GOT3 (cell line): ENCODE measurements around the gene PRR29.

Source experiments
- DNase-seq: peaks from one replicate; lab custom pipeline; 2025; ENCODE audit warnings: mixed read lengths; lab: John Stamatoyannopoulos, UW

Gene PRR29

DNA sequence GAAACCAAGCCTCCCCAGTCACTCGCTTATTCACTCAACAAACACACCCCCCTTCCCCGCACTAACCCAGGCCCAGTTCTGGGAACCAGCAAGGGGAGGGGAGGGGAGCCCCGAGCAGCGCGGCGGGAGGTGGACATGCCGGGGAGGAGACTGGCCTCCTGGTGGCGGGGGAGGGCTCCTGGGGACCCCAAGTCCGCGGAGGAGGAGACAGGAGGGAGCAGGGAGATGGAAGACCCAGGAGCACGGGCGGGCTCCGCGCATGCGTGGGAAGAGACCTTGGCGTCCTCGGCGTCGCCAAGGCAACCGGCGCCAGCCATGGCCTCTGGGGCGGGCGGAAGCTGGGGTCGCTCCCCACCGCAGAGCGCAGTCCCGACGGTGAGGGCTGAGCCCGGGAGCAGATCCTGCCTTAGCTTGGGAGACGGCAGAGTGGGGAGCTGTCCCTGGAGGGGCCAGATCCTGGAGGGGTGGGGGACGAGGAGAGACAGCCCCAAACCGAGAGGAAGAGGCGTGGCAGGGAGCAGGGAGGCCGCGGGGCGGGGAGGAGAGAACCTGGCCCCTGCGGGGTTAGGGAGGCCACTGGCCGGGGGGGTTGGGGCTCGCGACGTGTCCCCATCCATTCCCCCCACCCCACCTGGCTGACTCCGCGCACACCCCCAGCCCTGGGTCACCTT lies at the start of gene PRR29:
Gene PRR29, plus strand, starts transcription at position 302 of the 671 bp plus-strand sequence. Its CDS starts 14 bp downstream, at position 316.
- no peak for DNase-seq

DNA sequence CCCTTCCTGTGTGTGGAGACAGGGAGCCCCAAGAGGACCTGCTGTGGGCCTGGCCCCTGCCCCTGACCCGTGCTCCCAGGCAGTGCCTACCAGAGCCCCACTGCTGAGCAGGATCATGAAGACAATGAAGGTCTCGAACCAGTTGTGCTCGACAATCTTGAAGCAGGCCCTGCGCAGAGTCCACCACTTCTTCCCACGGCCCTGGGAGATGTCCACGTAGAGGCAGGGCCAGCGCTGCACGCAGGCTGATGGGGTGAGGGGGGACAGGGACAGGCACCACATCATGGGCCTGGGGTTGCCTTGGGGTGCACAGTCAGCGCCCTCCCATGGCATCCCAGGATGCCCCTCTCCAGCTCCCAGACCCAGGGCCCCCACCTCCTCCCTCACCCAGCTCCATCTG lies 49.6 kb upstream of the PRR29 start:
- DNase-seq: no peak

DNA sequence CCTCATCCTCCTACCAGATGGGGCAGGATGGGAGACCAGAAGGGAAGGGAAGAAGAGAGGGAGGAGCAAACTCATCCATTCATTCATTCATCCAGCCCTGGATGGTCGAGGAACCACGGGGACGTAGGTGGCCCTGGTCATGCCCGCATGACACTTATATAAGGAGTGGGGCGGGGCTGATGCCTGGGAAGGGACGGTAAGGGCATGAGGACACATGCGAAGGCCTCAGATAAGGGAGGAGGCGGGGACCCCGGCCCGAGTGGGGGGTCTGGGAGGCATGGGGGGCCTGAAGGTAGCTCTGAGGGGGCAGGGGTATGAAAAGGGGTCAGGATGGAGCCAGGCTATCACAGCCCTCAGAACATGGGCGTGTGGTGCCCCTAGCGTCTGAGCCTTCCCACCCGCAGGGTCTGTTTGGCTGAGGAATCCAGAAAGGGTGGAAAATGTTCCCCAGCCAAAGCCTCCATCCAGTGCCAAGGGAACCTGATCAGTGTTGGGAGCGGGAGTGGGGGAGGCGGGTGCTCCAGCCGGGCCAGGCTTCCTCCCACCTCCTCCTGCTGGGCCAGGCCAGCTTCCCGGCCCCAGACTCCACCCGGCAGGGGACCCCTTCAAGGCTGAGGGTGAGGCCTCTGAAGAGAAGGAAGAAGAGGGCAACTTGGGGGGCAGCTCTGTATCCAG lies 48.4 kb upstream of the PRR29 start:
- DNase-seq: no peak

DNA sequence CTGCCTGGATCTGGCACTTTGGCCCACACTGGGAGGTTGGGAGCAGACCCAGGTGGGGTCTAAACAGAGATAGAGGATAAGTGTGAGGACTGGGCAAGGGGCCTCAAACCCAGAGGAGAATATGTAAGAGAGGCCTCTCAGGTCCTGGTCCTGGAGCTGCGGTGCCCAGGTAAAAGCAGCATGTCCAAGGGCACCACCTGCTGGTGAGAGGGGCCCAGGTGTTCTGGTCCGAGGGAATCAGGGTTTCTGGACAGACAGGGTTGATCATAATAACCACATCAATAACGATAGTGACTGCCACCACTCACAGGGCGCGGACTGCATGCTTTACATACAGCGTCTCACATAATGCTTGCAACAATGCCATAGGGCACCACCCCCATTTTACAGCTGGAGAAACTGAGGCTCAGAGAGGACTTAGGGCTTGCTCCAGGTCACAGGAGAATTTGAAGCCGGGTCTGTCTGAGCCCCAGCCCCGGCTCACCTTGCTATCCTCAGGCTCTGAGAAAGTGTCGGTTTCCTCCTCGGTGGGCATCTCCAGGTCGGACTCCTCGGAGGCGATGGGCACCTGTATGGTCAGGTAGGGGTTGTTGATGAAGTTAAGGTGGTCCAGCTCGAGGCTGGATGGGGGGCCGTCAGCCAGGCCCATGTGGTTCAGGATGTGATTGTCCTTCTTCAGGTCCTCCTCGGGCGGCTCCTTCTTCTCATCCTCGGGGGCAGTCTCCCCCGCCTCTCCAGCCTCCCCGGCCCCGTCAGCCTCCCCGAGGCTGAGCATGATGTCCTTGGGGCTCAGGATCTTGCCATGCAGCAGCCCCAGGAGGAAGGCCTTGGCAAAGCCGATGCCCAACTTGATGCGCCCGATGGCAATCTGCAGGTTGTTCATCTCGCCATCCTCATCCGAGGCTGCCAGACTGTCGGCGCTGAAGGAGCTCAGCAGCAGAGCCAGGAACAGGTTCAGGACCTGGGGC lies 46.9 kb upstream of the PRR29 start:
- DNase-seq: no peak

DNA sequence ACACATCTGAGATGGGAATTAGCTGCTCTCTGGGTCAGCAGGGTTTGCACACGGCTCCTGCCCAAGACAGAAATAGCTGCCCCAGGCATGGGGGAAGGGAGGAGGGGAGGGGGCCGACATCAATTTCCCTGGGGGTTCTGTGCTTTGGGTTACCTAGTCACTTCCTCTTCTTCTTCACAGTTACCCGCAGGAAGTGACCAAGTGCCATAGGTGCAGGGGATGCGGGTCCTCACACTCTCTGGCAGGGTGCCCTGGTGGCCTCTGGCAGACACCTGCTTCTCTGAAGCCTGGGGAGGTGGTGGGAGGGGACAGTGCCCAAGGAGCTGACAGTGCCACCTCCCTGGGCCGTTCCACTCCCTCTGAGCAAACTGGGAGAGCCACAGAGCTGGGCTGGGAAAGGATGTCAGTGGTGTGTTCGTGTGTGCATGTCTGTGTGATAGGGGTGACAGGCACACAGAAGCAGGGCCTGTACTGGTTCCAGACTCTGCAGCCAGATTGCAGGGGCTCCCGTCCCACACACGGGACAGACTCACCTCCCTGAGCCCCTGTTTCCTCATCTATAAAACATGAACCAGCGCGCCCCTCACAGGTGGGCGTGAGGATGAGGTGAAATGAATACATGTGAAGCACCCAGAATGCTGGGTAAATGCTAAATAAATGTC lies 43.6 kb upstream of the PRR29 start:
- no peak for DNase-seq

DNA sequence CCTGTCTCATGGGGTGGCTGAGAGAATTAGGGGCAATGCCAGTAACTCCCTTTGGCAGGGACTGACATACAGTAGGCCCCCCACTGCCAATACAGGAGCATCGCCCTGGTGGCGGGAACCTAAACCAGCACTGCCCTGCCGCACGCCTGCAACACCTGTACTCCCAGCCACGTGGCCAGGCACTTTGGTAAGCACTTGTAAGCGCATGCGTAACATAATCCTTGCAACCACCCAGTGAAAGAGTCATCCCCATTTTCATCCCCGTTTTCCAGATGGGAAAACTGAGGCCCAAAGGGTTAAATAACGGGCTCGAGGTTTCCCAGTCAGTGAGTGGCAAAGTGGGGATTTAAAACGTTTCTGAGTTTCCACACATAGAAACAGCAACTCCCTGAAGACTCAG lies 42.9 kb upstream of the PRR29 start:
- DNase-seq: no peak

DNA sequence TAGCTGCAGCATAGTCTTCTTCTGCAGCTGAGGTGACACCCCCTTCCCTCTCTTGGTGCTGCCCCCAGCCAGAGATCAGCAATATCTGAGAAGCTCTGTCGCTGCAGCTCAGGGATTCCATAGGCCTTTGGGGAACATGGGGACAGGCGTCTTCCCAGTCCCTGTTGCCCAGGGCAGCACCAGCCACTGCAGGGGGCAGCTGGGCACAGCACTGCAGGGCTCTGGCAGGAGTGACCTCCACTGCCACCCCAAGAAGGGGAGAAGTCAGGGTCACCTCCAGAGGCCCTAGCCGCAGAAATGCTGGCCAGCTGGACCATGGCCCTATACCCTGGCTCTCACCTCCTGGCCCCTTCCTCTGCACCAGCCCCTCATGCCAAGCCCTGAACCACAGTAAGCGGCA lies 42.4 kb upstream of the PRR29 start:
- DNase-seq: no peak

DNA sequence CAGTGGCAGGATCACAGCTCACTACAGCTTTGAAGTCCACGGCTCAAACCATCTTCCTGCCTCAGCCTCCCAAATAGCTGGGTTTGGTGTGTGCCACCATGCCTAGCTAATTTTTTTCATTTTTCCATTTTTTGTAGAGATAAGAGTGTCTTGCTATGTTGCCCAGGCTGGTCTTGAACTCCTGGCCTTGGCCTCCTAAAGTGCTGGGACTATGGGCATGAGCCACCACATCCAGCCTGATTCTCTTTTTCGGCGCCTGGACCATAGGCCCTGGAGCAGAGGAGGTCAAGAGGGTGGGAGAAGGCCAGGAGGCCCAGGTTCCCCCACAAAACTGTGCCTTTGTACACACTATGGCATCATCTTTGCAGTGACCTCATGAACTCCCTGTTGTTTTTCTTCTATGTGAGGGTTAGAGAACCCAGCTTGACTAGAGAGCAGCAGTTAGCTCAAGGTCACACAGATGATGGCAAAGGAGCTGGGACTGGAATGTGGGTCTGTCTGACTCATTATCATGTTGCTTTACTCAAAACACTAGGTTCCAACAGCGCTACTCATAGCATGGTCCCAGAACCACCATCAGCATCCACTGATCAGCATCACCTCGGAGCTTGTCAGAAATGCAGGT lies 41.7 kb upstream of the PRR29 start:
- no peak for DNase-seq

DNA sequence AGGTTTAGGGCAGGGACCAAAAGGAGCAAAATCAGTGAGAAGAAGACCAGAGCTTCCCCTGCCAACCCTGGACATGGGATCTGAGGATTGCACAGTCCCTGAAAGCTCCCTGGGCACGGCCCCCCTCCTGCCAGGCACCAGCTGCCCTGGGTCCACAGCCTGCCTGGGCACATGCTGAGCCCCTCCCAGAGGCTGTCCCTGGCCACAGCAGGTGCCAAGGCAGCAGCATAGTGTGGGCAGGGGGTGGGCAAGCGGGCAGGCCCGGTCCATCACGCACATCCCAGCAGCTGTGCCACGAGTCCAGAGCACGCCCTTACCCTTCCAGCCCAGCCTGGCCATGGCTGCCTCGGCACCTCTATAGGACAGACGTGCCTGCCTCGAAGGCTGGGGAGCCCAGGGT lies 38.1 kb upstream of the PRR29 start:
- DNase-seq: no peak

DNA sequence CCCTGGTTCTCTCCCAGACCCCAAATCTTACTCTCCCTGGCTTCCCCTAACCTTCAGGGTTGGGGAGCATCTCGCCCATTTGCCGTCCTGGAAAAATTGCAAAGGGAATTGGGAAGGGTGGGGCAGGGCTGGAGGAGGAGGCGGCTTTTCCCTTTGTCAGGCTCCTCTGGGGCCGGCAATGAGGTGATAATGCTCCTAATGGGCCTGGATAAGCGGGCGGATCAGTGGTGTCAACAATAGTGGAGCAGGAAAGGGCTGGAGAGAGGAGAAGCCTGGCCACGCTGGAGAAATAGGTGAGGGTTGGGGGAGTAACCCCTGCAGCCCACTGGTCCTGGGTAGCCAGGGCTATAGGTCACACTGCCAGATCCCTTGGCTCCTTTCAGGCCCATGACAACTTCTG lies 37.7 kb upstream of the PRR29 start:
- DNase-seq: no peak

DNA sequence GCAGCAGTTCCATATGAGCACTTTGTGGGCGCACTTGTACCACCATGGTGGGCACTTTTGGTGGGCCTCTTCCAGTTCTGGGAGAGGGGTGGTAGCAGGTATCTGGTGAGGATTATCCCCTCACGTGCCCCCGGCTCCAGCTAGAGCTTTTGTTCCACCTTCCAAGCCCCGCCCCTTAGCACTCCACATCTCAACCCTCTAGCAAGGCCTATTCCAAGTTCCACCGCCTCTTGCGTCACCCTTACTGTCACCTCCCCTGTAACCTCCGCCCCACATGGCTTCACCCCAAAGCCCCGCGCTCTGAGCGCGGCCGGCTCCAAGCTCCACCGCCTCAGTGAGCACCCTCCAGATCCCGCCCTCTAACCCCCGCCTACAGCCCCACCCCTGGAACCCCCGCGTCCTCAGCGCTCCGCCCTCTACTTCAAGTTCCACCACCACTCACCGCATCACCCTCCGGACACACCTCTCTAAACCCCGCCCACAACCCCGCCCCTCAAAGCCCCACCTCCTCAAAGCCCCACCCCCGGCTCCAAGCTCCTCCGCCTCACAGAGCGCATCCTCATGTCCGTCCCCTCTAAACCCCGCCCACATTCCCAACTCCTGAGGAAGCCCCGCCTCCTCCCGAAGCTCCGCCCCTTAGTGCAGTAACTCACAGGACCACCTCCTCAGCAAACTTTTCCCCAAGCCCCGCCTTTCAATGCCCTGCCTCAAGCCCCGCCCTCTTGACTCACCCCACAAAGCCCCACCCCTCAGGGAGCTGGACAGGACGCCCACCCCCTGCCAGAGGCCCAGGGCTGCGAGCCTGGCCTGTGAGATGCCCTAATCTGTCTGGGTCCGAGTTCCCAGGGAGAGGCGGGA lies 36.6 kb upstream of the PRR29 start:
- DNase-seq: no peak

DNA sequence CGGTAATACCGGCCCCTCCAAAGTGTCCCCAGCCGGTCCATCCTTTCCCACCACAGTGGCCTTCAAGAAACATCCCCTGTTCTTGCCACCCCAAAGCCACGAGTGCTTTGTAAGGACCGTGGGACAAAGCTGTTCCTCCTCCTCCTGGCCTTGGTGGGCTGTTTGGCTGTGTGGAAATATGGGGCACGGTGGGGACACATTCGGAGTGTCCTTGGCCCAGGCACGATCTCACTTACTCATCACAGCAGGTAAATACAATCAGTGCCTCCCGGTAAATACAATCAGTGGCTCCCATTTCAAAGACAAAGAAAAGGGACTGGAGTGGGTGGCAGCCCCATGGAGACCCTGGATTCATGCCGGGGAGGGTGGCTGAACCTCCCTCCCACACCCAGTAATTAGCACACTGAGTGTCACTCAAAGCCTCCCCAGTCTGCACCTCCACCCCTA lies 35.8 kb upstream of the PRR29 start:
- no peak for DNase-seq

DNA sequence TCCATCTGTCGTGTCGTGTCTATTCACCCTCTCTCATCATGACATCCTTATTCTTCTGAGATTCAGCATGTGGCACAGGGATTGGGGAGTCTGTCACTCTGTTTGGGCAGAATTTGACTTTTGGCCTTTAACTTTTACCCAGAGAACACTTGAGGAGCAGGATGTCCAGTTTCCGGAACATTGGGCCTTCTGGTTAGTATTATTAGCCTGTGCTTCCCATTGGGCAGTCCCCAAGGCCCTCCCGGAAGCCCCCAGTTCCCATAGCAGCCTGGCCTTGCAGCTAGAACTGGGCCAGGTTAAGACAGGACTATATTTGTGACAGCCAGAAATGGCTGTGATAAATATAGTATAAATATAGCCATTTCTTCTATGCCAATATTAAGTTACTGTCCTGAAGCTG lies 35.0 kb upstream of the PRR29 start:
- no peak for DNase-seq

DNA sequence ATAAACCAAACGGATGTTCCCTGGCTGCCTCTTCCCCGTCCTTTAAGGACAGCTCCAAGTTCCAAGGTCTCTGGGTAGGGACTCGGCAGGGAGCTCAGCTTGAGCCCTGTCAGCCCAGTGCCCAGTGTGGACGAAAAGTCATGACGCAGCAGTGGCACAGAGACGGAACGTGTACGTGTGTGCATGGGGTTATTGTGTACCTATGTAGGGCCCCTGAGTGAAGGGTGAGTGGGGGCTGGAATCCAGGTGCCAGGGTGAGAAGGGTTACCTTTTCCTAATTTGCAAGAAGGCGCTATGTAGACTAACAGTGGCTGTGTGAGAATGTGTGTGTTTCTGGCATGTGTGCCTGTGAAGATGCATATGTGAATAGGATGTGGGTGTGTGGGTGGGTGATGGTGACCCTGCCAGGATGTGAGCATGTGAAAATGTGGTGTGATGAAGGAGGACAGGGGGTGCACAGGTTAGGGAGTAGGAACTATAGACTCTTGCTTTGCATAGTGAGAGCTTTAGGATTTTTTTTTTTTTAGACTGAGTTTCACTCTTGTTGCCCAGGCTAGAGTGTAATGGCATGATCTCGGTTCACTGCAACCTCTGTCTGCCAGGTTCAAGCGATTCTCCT lies 31.4 kb upstream of the PRR29 start:
- DNase-seq: no peak

DNA sequence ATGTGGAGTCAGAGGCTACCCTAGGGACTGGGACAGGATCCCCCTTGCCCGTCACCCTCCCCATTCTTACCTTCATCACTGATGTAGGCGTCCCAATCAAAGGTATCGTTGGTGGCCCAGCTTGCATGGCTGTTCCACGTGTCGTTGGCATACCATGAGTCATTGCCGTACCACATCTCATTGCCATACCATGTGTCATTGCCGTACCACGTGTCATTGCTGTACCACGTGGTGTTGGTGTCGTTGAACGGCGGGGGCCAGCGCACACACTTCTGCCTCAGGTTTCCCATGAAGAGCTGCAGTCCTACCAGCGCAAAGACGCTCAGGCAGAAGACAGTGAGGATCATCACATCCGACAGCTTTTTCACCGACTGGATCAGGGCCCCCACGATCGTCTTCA lies 30.2 kb upstream of the PRR29 start:
- DNase-seq: no peak

DNA sequence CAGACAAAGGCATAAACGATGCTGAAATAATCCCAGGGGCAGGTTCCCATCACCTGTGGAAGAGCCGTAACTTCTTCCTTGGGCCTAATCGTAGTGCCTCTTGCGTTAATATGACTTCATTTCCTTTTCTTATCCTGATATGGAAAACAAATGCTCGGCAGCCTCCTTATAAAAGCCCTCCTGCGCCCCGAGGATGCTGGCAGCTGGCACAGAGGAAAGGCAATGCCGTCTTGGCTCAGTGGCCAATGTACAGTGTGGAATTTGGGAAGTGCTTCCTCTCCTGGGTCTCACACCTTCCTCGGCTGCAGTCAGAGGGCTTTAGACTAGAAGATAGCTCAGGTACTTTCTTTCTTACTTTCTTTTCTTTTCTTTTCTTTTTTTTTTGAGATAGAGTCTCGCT lies 28.9 kb upstream of the PRR29 start:
- no peak for DNase-seq

DNA sequence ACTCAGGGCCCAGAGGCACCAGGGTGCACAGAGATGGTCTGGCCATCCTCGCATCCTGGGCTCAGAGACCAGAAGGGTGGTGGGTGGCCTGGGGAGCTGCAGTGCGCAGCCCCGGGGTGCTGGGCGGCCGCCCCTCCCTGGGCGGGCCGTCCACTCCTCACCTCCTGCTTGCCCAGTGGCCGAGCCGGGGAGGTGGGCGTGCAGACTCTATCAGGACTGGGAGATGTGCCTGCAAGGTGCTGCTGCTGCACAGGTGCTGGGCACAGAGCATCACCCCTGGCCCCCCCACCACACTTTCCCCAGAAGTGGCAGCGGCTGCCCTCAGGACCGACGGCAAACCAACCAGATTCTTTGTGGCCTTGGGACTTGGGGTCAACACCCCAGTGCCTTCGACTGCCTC lies 25.4 kb upstream of the PRR29 start, which contains the start of gene SCN4A:
Gene SCN4A, minus strand, starts transcription at position 123 of the 400 bp plus-strand sequence. Its CDS starts 77 bp downstream, at position 46.
- no peak for DNase-seq

DNA sequence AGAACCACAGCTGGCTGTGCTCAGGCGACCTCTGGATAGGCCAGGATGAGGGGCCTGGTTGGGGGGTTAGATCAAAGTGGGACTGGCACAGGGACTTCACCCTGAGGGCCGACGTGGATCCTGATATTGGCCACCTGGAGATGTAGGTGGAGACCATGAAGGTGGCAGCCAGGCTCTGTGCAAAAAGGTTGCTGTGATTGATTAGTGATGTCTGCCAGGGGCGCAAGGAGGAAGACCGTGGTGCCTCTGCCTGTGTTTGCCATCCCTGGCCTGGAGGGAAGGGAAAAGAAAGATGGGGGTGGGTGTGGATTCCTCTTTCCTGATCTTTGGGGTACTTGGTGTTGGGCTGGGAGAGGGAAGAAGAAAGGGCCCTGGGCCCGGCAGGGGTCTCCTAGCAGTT lies 24.9 kb upstream of the PRR29 start:
- DNase-seq: no peak

DNA sequence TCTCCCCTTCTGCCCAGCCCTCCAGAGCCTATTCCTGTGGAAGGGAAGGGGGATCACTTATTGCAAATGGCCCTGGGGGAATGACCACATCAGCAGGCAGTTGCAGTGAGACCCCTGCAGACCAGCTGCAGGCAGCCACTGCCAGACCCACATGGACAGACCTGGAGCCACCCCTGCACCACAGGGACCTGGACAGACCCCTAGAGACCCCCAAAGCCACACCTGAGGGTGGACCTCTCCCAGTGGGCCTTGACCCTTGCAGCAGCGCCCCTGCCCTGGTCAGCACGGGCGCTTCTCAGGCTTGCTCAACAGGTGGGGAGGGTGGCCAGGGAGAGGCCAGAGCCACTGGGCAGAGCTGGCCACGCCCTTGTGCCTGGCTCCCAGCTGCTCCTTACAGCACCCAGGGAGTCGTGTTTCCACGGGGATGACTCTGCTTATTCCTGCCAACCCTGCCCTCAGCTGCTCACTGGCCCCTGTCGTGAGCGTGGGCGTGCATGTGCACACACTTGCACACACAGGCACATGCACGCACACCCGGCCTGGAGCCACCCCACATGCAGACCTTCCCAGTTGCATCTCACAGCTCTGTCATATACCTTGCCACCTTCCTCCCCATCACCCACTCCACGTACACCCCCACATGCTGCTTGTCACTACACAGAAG lies 24.1 kb upstream of the PRR29 start:
- DNase-seq: no peak
